ENCODE results near the gene SERPINI2.

- TF ChIP-seq CTCF (IDR thresholded peaks at IDR 0.05 in 4 of 5, conservative IDR thresholded peaks at IDR 0.05 in 1 of 5) (no peak), POLR2A (IDR thresholded peaks at IDR 0.05) (no peak)
Observed at GRCh38 chr3:167450675-167451074, 23.2 kb downstream of the SERPINI2 start.
